ENCODE data around the gene LCE1E. TPM values are rescaled to one million over a fixed set of nuclear protein-coding genes. Genes with fewer than 3 reads are reported as not detected.

The LCE1E gene
- total RNA-seq, 4 donors from 2014 or later, result not detected

DNA sequence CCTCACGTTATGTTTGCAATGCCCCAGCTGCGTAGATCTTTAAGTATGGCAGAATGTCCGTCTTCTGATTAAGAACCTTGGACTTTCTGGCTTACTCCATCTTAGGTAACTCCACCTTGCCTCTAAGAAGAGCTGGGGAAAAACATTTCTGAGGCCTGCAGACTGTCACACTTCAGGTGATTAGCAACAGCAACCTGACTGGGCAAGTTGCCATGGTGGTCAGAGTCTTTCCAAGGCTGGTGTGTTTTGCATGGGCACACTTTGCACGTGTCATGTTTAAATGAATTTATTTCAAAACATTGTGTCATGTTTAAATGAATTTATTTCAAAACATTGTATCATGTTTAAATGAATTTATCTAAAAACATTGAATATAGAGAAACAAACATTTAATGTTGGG is 27.4 kb upstream of the LCE1E start:
- H3K4me1 ChIP-seq, result no peaks in the 10 kb centered on the region
- in situ Hi-C loops (cut with MboI; ENCODE audit: low pct_ligation_motif_present in 1 of 4, low pct_unique_long_range_greater_than_20kb in 1 of 4, low sequenced_read_pairs in 3 of 4), result no loop called here
- intact Hi-C loops (cut with DNase I; ENCODE audit: low total_unique reads), result no loop called here
- 83 to 86% methylated on average over 1 to 4 of the region's 4 CpGs for WGBS, 2 donors (ENCODE audit: low coverage in 1 of 2)
- TF ChIP-seq, protein P1, sequence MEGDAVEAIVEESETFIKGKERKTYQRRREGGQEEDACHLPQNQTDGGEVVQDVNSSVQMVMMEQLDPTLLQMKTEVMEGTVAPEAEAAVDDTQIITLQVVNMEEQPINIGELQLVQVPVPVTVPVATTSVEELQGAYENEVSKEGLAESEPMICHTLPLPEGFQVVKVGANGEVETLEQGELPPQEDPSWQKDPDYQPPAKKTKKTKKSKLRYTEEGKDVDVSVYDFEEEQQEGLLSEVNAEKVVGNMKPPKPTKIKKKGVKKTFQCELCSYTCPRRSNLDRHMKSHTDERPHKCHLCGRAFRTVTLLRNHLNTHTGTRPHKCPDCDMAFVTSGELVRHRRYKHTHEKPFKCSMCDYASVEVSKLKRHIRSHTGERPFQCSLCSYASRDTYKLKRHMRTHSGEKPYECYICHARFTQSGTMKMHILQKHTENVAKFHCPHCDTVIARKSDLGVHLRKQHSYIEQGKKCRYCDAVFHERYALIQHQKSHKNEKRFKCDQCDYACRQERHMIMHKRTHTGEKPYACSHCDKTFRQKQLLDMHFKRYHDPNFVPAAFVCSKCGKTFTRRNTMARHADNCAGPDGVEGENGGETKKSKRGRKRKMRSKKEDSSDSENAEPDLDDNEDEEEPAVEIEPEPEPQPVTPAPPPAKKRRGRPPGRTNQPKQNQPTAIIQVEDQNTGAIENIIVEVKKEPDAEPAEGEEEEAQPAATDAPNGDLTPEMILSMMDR (IDR thresholded peaks at IDR 0.05), result no peak
- TF ChIP-seq POLR2AphosphoS5 (IDR thresholded peaks at IDR 0.05), result no peak
- no peak for TF ChIP-seq POLR2A (IDR thresholded peaks at IDR 0.05)
- TF ChIP-seq EP300 (IDR thresholded peaks at IDR 0.05; ENCODE audit: low read depth), result no peak
- no peaks in the 10 kb centered on the region for H3K27me3 ChIP-seq
- no peaks in the 10 kb centered on the region for H3K9me3 ChIP-seq
- H3K27ac ChIP-seq, result no peak overlapping the region
- no peak overlapping the region for H3K4me3 ChIP-seq
- no peak for DNase-seq
- no peaks in the 10 kb centered on the region for H3K36me3 ChIP-seq

DNA sequence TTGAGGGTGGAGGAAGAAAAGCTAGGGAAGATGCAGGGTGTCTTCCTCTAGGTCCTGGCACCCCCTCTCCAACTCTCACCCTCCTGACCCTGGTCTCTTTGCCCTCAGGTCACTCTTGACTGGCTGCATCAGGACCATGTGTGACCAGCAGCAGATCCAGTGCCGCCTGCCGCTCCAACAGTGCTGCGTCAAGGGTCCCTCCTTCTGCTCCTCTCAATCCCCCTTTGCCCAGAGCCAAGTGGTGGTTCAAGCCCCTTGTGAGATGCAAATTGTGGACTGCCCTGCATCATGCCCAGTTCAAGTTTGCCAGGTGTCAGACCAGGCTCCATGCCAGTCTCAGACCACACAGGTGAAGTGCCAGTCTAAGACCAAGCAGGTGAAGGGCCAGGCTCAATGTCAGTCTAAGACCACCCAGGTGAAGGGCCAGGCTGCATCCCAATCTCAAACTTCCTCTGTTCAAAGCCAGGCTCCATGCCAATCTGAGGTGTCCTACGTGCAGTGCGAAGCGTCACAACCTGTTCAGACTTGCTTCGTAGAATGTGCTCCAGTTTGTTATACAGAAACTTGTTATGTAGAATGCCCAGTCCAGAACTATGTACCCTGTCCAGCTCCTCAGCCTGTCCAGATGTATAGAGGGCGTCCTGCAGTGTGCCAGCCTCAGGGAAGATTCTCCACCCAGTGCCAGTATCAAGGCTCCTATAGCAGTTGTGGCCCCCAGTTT is 26.4 kb upstream of the LCE1E start:
- in situ Hi-C loops (cut with MboI; ENCODE audit: low pct_ligation_motif_present in 1 of 4, low pct_unique_long_range_greater_than_20kb in 1 of 4, low sequenced_read_pairs in 3 of 4) (no loop called here), intact Hi-C loops (cut with DNase I; ENCODE audit: low total_unique reads) (no loop called here)
- Histone ChIP-seq H3K27ac (no peak overlapping the region), H3K36me3 (no peaks in the 10 kb centered on the region), H3K27me3 (no peaks in the 10 kb centered on the region), H3K4me3 (no peak overlapping the region), H3K9me3 (no peaks in the 10 kb centered on the region), H3K4me1 (no peaks in the 10 kb centered on the region)
- no peak for DNase-seq
- TF ChIP-seq, protein P1 (IDR thresholded peaks at IDR 0.05), result no peak
- TF ChIP-seq EP300 (IDR thresholded peaks at IDR 0.05; ENCODE audit: low read depth), result no peak
- no peak for TF ChIP-seq POLR2AphosphoS5 (IDR thresholded peaks at IDR 0.05)
- WGBS, 2 donors (ENCODE audit: low coverage in 1 of 2), result 43 to 90% methylated on average over 1 to 8 of the region's 8 CpGs

DNA sequence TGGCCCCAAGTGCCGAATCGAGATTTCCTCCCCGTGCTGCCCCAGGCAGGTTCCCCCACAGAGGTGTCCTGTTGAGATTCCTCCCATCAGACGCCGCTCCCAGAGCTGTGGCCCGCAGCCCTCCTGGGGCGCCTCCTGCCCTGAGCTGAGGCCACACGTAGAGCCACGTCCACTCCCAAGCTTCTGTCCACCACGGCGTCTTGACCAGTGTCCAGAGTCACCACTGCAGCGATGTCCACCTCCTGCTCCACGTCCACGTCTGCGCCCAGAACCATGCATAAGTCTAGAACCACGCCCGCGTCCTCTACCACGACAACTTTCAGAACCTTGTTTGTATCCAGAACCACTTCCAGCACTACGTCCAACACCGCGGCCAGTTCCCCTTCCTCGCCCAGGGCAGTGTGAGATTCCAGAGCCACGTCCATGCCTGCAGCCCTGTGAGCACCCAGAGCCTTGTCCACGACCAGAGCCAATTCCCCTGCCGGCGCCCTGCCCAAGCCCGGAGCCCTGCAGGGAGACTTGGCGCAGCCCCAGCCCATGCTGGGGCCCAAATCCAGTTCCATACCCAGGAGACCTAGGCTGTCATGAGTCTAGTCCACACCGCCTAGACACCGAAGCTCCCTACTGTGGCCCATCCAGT is 25.4 kb upstream of the LCE1E start:
- Histone ChIP-seq H3K4me1 (no peaks in the 10 kb centered on the region), H3K4me3 (no peak overlapping the region), H3K27ac (no peak overlapping the region), H3K27me3 (no peaks in the 10 kb centered on the region), H3K36me3 (no peaks in the 10 kb centered on the region), H3K9me3 (no peaks in the 10 kb centered on the region)
- TF ChIP-seq EP300 (IDR thresholded peaks at IDR 0.05; ENCODE audit: low read depth) (no peak), POLR2AphosphoS5 (IDR thresholded peaks at IDR 0.05) (no peak), POLR2A (IDR thresholded peaks at IDR 0.05) (no peak)
- TF ChIP-seq, protein P1 (IDR thresholded peaks at IDR 0.05), result no peak
- in situ Hi-C loops (cut with MboI; ENCODE audit: low pct_ligation_motif_present in 1 of 4, low pct_unique_long_range_greater_than_20kb in 1 of 4, low sequenced_read_pairs in 3 of 4), result no loop called here
- 91 to 100% methylated on average over 5 to 29 of the region's 31 CpGs for WGBS, 2 donors (ENCODE audit: low coverage in 1 of 2)
- intact Hi-C loops (cut with DNase I; ENCODE audit: low total_unique reads), result no loop called here
- DNase-seq, result no peak

DNA sequence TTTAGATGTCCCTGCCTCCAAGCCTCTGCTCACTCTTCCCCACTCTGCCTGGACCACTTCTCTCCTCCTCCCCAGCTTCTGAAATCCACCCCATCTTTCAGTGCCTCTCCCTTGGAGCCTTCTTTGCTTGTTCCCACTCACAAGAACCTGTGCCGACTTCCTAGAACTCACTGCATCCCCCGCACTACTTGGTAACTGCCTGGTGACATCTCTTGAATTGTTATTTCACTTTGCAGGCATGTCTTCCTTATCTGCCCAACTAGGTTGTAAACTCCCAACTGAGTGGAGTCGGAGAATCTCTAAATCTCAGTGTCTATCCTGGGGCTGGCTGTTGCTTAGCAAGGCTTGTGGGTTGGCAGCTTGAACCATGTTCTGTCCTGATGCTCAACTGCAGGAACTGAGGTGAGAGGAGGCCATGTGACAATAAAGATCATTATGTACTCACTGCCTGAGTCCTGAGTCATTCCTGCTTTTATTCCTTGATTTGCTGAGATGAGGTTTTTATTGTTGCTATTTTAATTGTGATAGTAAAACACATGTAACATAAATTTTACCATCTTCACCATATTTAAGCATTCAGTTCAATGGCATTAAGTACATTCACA is 24.3 kb upstream of the LCE1E start:
- H3K9me3 ChIP-seq, result no peaks in the 10 kb centered on the region
- intact Hi-C loops (cut with DNase I; ENCODE audit: low total_unique reads), result no loop called here
- no peaks in the 10 kb centered on the region for H3K27me3 ChIP-seq
- H3K27ac ChIP-seq, result no peak overlapping the region
- TF ChIP-seq, protein P1 (IDR thresholded peaks at IDR 0.05), result no peak
- no peak for TF ChIP-seq POLR2A (IDR thresholded peaks at IDR 0.05)
- TF ChIP-seq POLR2AphosphoS5 (IDR thresholded peaks at IDR 0.05), result no peak
- no peak for TF ChIP-seq EP300 (IDR thresholded peaks at IDR 0.05; ENCODE audit: low read depth)
- WGBS, 2 donors (ENCODE audit: low coverage in 1 of 2), result 77 to 94% methylated on average over 2 to 3 of the region's 3 CpGs
- no peak overlapping the region for H3K4me3 ChIP-seq
- no peaks in the 10 kb centered on the region for H3K36me3 ChIP-seq
- DNase-seq, result no peak
- H3K4me1 ChIP-seq, result no peaks in the 10 kb centered on the region
- in situ Hi-C loops (cut with MboI; ENCODE audit: low pct_ligation_motif_present in 1 of 4, low pct_unique_long_range_greater_than_20kb in 1 of 4, low sequenced_read_pairs in 3 of 4), result no loop called here

Measured in transverse colon (tissue), 4 donors.